ENCODE results near the gene NTF3. TPM values are rescaled to one million over a fixed set of nuclear protein-coding genes. Genes with fewer than 3 reads are reported as not detected.

Gene NTF3
- polyA plus RNA-seq, 1 of the 3 experiments (the other 2 are of a cell fraction), result not detected

DNA sequence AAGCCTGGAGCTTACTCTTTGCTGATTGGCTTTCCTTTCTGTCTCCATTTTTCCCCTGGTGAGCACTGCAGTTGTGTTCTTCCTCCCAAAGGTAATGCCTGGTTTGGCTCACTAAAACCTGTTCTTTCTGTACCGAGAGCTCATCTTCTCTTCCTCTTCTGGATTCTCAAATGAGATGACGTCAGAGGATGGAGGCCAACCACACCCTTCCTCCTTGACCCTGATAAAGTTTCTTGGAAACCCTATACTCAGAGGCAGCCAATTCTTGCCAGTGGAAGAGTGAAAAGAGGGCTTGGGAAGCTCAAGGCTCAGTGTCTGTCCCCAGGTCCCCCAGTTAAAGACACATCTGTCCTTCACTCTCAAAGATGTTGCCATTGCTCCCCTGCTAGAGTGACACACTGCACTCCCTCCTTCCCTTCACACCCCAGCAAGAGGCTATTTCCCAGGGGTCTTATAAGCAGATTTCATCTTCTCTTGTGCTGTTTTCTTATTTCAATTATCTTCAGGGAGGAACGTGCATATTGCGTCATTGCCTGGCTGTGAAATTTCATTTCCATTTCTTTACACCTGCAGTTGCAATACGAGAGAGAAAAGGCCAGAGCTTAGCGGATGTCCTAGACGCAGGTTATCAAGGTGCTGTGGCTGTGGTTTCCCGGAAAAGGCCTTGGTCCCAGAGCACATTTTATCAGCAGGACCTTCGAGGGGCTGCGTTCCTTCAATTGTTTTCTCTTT lies 27.3 kb downstream of the NTF3 start:
- 3% methylated on average over 10 of the region's 10 CpGs for WGBS (ENCODE audit: low lambda C conversion rate)
- no peak for DNase-seq

DNA sequence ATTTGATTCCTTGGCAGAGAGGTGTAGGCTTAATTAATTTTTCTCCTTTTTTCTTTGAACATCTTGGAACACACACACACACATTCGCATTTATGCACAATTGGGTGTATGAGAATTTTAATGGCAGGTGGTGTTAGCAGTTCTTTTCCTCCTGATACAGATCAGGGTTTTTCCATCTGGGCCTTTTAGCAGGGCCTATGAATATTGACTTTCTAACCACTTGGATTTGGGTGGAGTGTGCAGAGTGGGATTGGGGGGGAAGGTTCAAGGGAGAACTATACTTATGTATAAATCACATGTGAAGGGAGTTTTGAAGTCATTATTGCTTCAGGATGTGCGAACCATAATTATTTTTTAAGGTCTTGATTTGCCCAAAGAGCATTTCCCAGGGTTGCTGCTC lies 28.9 kb downstream of the NTF3 start:
- Histone ChIP-seq H3K4me2 (no peak overlapping the region), H3K9me3 (no peaks in the 10 kb centered on the region), H3F3A (replicated peaks; ENCODE audit: insufficient read depth) (no peaks in the 10 kb centered on the region), H4K20me1 (ENCODE audit: insufficient read depth) (no peaks in the 10 kb centered on the region), H3K79me2 (ENCODE audit: insufficient read depth) (no peaks in the 10 kb centered on the region), H3K27ac (ENCODE audit: low read depth in 2 of 2, low read length in 1 of 2) (no peak overlapping the region), H3K4me1 (ENCODE audit: control insufficient read depth in 1 of 2, insufficient read depth in 2 of 2, low read depth in 1 of 2, low read length in 1 of 2) (peaks cover 0 to 10% of the 10 kb centered on the region in 2 experiments; a peak in 2 of 4 replicates), H3K4me3 (ENCODE audit: low read depth in 2 of 2, low read length in 1 of 2) (no peak overlapping the region), H3K9ac (no peak overlapping the region), H3K9me2 (no peaks in the 10 kb centered on the region), H3K36me3 (replicated peaks in 1 of 2; ENCODE audit: control insufficient read depth in 1 of 2, insufficient read depth in 2 of 2, low read length in 1 of 2) (no peaks in the 10 kb centered on the region), H2AFZ (ENCODE audit: low read depth) (no peak overlapping the region), H3K27me3 (ENCODE audit: insufficient read depth) (peaks cover 28% of the 10 kb centered on the region; the same call in 1 of the 2 replicates)
- CTCF ChIA-PET, result no interaction called here
- 5% methylated on average over 2 of the region's 2 CpGs for WGBS (ENCODE audit: low lambda C conversion rate)
- DNase-seq, result no peak
- POLR2A ChIA-PET, result no interaction called here
- TF ChIP-seq POLR2AphosphoS5 (IDR thresholded peaks at IDR 0.05; ENCODE audit: low read depth, low read length) (no peak), MEF2A (IDR thresholded peaks at IDR 0.05; ENCODE audit: borderline replicate concordance, low read depth) (no peak), CHD2 (IDR thresholded peaks at IDR 0.05; ENCODE audit: low read length, partially characterized antibody) (no peak), NFIC (IDR thresholded peaks at IDR 0.05; ENCODE audit: borderline replicate concordance) (no peak), FOXJ3 (CRISPR knock-in tag; IDR thresholded peaks at IDR 0.05) (no peak), TEAD4 (IDR thresholded peaks at IDR 0.05; ENCODE audit: borderline replicate concordance, insufficient read depth) (no peak), EZH2phosphoT487 (IDR thresholded peaks at IDR 0.05; ENCODE audit: borderline replicate concordance, low read depth) (no peak)
- TF ChIP-seq, protein P1, sequence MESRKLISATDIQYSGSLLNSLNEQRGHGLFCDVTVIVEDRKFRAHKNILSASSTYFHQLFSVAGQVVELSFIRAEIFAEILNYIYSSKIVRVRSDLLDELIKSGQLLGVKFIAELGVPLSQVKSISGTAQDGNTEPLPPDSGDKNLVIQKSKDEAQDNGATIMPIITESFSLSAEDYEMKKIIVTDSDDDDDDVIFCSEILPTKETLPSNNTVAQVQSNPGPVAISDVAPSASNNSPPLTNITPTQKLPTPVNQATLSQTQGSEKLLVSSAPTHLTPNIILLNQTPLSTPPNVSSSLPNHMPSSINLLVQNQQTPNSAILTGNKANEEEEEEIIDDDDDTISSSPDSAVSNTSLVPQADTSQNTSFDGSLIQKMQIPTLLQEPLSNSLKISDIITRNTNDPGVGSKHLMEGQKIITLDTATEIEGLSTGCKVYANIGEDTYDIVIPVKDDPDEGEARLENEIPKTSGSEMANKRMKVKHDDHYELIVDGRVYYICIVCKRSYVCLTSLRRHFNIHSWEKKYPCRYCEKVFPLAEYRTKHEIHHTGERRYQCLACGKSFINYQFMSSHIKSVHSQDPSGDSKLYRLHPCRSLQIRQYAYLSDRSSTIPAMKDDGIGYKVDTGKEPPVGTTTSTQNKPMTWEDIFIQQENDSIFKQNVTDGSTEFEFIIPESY (IDR thresholded peaks at IDR 0.05; ENCODE audit: borderline replicate concordance, low read depth), result no peak
- TF ChIP-seq, protein P2, sequence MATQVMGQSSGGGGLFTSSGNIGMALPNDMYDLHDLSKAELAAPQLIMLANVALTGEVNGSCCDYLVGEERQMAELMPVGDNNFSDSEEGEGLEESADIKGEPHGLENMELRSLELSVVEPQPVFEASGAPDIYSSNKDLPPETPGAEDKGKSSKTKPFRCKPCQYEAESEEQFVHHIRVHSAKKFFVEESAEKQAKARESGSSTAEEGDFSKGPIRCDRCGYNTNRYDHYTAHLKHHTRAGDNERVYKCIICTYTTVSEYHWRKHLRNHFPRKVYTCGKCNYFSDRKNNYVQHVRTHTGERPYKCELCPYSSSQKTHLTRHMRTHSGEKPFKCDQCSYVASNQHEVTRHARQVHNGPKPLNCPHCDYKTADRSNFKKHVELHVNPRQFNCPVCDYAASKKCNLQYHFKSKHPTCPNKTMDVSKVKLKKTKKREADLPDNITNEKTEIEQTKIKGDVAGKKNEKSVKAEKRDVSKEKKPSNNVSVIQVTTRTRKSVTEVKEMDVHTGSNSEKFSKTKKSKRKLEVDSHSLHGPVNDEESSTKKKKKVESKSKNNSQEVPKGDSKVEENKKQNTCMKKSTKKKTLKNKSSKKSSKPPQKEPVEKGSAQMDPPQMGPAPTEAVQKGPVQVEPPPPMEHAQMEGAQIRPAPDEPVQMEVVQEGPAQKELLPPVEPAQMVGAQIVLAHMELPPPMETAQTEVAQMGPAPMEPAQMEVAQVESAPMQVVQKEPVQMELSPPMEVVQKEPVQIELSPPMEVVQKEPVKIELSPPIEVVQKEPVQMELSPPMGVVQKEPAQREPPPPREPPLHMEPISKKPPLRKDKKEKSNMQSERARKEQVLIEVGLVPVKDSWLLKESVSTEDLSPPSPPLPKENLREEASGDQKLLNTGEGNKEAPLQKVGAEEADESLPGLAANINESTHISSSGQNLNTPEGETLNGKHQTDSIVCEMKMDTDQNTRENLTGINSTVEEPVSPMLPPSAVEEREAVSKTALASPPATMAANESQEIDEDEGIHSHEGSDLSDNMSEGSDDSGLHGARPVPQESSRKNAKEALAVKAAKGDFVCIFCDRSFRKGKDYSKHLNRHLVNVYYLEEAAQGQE (IDR thresholded peaks at IDR 0.05; ENCODE audit: low read depth, low read length), result no peak

More for the DNA sequence above, 27.3 kb downstream of the NTF3 start:
- Histone ChIP-seq H3K27me3 (ENCODE audit: insufficient read depth) (peaks cover 24% of the 10 kb centered on the region; the same call in 1 of the 2 replicates), H3K4me1 (ENCODE audit: control insufficient read depth in 1 of 2, insufficient read depth in 2 of 2, low read depth in 1 of 2, low read length in 1 of 2) (peaks cover 0 to 10% of the 10 kb centered on the region in 2 experiments; a peak in 2 of 4 replicates), H3K79me2 (ENCODE audit: insufficient read depth) (no peaks in the 10 kb centered on the region), H4K20me1 (ENCODE audit: insufficient read depth) (no peaks in the 10 kb centered on the region), H3K27ac (ENCODE audit: low read depth in 2 of 2, low read length in 1 of 2) (no peak overlapping the region), H3K4me3 (ENCODE audit: low read depth in 2 of 2, low read length in 1 of 2) (no peak overlapping the region), H3K4me2 (no peak overlapping the region), H2AFZ (ENCODE audit: low read depth) (no peak overlapping the region), H3K9ac (no peak overlapping the region), H3K36me3 (replicated peaks in 1 of 2; ENCODE audit: control insufficient read depth in 1 of 2, insufficient read depth in 2 of 2, low read length in 1 of 2) (no peaks in the 10 kb centered on the region), H3F3A (replicated peaks; ENCODE audit: insufficient read depth) (no peaks in the 10 kb centered on the region), H3K9me3 (no peaks in the 10 kb centered on the region), H3K9me2 (no peaks in the 10 kb centered on the region)
- POLR2A ChIA-PET, result no interaction called here
- TF ChIP-seq JUND (IDR thresholded peaks at IDR 0.05), result no peak
- TF ChIP-seq YY1 (IDR thresholded peaks at IDR 0.05; ENCODE audit: low read depth), result no peak
- TF ChIP-seq FOSL2 (IDR thresholded peaks at IDR 0.05; ENCODE audit: borderline replicate concordance, low read depth), result no peak
- TF ChIP-seq, protein P3, sequence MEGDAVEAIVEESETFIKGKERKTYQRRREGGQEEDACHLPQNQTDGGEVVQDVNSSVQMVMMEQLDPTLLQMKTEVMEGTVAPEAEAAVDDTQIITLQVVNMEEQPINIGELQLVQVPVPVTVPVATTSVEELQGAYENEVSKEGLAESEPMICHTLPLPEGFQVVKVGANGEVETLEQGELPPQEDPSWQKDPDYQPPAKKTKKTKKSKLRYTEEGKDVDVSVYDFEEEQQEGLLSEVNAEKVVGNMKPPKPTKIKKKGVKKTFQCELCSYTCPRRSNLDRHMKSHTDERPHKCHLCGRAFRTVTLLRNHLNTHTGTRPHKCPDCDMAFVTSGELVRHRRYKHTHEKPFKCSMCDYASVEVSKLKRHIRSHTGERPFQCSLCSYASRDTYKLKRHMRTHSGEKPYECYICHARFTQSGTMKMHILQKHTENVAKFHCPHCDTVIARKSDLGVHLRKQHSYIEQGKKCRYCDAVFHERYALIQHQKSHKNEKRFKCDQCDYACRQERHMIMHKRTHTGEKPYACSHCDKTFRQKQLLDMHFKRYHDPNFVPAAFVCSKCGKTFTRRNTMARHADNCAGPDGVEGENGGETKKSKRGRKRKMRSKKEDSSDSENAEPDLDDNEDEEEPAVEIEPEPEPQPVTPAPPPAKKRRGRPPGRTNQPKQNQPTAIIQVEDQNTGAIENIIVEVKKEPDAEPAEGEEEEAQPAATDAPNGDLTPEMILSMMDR (IDR thresholded peaks at IDR 0.05), result no peak
- TF ChIP-seq CHD2 (IDR thresholded peaks at IDR 0.05; ENCODE audit: low read length, partially characterized antibody), result no peak
- TF ChIP-seq TAF1 (IDR thresholded peaks at IDR 0.05; ENCODE audit: borderline replicate concordance, low read depth, low read length), result no peak
- no peak for TF ChIP-seq MXI1 (IDR thresholded peaks at IDR 0.05; ENCODE audit: low read depth, low read length)
- TF ChIP-seq, protein P4, sequence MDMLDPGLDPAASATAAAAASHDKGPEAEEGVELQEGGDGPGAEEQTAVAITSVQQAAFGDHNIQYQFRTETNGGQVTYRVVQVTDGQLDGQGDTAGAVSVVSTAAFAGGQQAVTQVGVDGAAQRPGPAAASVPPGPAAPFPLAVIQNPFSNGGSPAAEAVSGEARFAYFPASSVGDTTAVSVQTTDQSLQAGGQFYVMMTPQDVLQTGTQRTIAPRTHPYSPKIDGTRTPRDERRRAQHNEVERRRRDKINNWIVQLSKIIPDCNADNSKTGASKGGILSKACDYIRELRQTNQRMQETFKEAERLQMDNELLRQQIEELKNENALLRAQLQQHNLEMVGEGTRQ (IDR thresholded peaks at IDR 0.05; ENCODE audit: borderline replicate concordance, low read depth, low read length), result no peak
- TF ChIP-seq, protein P5, sequence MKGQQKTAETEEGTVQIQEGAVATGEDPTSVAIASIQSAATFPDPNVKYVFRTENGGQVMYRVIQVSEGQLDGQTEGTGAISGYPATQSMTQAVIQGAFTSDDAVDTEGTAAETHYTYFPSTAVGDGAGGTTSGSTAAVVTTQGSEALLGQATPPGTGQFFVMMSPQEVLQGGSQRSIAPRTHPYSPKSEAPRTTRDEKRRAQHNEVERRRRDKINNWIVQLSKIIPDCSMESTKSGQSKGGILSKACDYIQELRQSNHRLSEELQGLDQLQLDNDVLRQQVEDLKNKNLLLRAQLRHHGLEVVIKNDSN (IDR thresholded peaks at IDR 0.05; ENCODE audit: borderline replicate concordance, low read depth), result no peak
- CTCF ChIA-PET, result interaction anchor here (1.1 kb wide), 1 partner anchor 17 kb away, joined by 3 read pairs; no protein-coding TSS in a partner anchor
